ENCODE data around the gene ABL1. TPM values are rescaled to one million over a fixed set of nuclear protein-coding genes. Genes with fewer than 3 reads are reported as not detected.

Gene ABL1
- total RNA-seq (2022; extraction: Qiagen RNA extraction; ENCODE audit: low read depth): 32.6 to 56.6 TPM (median 52.8 TPM) in 5 replicates

DNA sequence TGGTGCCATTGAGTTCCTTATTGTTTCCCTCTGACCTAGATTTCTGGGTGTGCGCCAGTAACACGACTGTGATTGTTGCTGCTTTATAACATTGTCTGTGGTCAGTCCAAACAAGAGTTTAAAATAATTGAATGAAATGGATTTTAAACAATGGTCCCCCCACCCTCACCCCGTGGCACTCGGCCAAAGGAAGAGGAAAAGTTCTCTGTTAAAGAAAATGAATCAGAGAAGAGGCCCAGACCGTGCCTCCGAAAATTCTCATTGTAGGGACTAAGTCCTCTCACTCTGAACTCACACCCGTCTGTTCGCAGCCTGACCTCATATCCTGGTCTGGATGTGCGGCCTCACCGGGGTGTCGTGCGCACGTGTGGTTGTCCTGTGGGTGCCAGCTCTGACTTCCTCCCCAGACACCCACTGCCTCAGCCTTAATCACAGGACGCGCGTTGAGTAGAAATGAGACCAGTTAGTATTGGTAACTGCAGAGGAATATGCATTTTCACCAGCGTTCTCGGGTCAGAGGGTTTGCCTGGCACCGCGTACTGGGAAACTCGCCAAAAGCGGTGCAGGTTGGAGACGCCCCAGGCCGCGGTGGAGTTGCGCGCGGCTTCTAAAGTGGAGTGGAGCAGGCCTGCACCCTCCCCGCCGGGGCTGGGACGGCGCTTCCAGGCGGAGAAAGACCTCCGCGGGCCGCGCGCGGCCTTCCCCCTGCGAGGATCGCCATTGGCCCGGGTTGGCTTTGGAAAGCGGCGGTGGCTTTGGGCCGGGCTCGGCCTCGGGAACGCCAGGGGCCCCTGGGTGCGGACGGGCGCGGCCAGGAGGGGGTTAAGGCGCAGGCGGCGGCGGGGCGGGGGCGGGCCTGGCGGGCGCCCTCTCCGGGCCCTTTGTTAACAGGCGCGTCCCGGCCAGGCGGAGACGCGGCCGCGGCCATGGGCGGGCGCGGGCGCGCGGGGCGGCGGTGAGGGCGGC is at the start of gene ABL1:
ABL1 (plus strand) TSS at position 884 of the 966 bp plus-strand sequence. CDS start 193 bp downstream, outside the sequence.

GRCh38 chr9:130896233-130897014 is 61.4 kb downstream of the ABL1 start, which contains the start of gene QRFP:
QRFP (minus strand) TSS chr9:130896812; CDS start chr9:130893838, 2,974 bp downstream.

Other genes with a start within 250 kb of the ABL1 start
- 0.25 to 0.44 TPM (median 0.35 TPM) in 5 replicates for gene PRDM12, start 170.7 kb upstream of the ABL1 start, total RNA-seq (2022; extraction: Qiagen RNA extraction; ENCODE audit: low read depth)
- gene EXOSC2, start 141.5 kb upstream of the ABL1 start, total RNA-seq (2022; extraction: Qiagen RNA extraction; ENCODE audit: low read depth): 52.3 to 77.6 TPM (median 54.2 TPM) in 5 replicates
- gene QRFP, start 61.6 kb downstream of the ABL1 start, total RNA-seq (2022; extraction: Qiagen RNA extraction; ENCODE audit: low read depth): not detected in 5 replicates
- 4.1 to 16.6 TPM (median 14.7 TPM) in 5 replicates for gene FIBCD1, start 104.0 kb downstream of the ABL1 start, total RNA-seq (2022; extraction: Qiagen RNA extraction; ENCODE audit: low read depth)
- gene LAMC3, start 173.9 kb downstream of the ABL1 start, total RNA-seq (2022; extraction: Qiagen RNA extraction; ENCODE audit: low read depth): 1.2 to 2.8 TPM (median 2.0 TPM) in 5 replicates

All from A549 treated with ZK216348 at 1 μM for 4 hours (cell line).